Prostate gland (tissue), 2 donors: ENCODE measurements around the gene FNDC10. TPM values are rescaled to one million over a fixed set of nuclear protein-coding genes. Genes with fewer than 3 reads are reported as not detected.

Experiments used
- DNase-seq: peaks from one replicate; pipeline ENCODE4 v3.0.0-alpha.2; 2019; ENCODE audit warnings: low spot score
- H3K27ac ChIP-seq, 2 donors: fragments of 200-600 bp; sonication (generic); 2 replicates each; pipeline ENCODE4 v1.5.1; 2017 to 2019
- H3K27me3 ChIP-seq: fragments of 200-600 bp; sonication (generic); replicated peaks from 2 replicates; pipeline ENCODE4 v1.5.1; 2019; ENCODE audit not compliant: insufficient read depth
- H3K36me3 ChIP-seq, 2 donors: fragments of 200-600 bp; sonication (generic); 1 replicate in 1 of 2; 2 replicates in 1 of 2; pipeline versions ENCODE4 v1.5.1 to v1.8.1; 2017 to 2019
- H3K4me1 ChIP-seq: fragments of 200-600 bp; sonication (generic); replicated peaks from 2 replicates; pipeline ENCODE4 v1.5.1; 2019
- H3K4me3 ChIP-seq, 2 donors: fragments of 200-600 bp; sonication (generic); 2 replicates each; pipeline ENCODE4 v1.5.1; 2017 to 2019
- H3K9me3 ChIP-seq: fragments of 200-600 bp; sonication (generic); 2 replicates; pipeline ENCODE4 v1.5.1; 2017
- POLR2A ChIP-seq: fragments of 450-650 bp; IDR thresholded peaks from one replicate; pipeline ENCODE4 v1.6.1; 2016; ENCODE audit warnings: antibody characterized with exemption, mild to moderate bottlenecking
- POLR2AphosphoS5 ChIP-seq: sonication (generic); formaldehyde crosslinking; IDR thresholded peaks from one replicate; pipeline ENCODE4 v1.6.1; 2017; ENCODE audit warnings: antibody characterized with exemption
- WGBS: methylation state at CpG from one replicate; pipeline ENCODE4 v1.1.5; 2018; 5-methylcytosine and 5-hydroxymethylcytosine counted together
- intact Hi-C: fragments of 100-400 bp; cut with DNase I; formaldehyde crosslinking; loops from one replicate; pipeline ENCODE4 v1.14.2; 2022
- total RNA-seq, 2 donors: library from RNA; depleted of rRNA; stranded (reverse); fragments of >200 nt; gene quantifications; one replicate each; pipeline ENCODE4 v1.1.0, GENCODE V29; 2016
- TF ChIP-seq, protein P1 (sequence below), 4 experiments: fragments of 200-600 bp in 2 of 4; fragments of 450-650 bp in 2 of 4; sonication (generic) in 2 of 4; IDR thresholded peaks; 1 replicate in 3 of 4; 2 replicates in 1 of 4; pipeline ENCODE4 v1.5.1; 2016 to 2019; ENCODE audit warnings: antibody characterized with exemption in 4 of 4, mild to moderate bottlenecking in 2 of 4, moderate library complexity in 2 of 4

The FNDC10 gene
- total RNA-seq, 2 donors from 2014 or later, result 3.5 to 33.3 TPM

DNA sequence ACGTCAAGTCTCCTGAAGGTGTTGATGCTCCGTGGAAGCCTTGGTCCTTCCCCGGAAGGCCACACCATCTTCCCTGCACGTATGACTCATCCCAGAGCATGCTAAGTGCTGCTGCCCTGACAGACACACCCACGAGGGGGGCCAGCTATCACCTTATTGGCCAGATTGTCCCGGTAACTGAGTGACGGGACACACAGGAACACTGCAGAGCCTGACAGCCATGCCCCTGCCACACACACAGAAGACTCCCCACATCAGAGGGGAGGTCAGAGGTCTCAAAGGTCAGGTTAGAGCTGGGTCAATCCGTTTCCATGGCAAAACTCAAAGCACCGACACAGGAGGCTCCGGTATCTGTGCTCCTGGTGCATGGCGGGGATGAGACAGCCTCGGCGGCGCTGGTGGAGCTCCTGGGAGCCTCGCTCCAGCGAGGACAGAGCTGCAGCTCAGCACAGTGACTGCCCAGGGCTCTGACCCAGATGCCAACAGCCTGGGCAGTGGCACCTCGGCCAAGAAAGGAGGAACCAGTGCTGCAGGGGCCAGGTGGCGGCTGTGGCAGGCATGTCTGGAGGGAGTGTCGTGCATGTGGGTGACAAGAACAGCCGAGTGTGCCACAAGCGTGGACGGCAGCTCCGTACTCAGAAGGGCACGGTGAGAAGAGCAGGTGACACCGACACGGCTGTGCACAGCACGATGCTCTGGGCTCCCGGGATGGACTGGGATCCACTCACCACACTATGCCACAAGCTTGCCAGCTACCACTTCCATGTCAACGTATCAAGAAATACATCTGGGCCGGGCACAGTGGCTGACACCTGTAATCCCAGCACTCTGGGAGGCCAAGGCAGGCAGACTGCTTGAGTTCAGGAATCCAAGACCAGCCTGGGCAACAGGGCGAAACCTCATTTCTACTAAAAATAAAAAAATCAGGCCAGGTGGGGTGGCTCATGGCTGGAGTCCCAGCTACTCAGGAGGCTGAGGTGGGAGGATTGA is 44.7 kb downstream of the FNDC10 start:
- no peaks in the 10 kb centered on the region for H3K4me1 ChIP-seq
- peaks cover 0 to 3% of the 10 kb centered on the region in 2 donors for H3K36me3 ChIP-seq
- no peak overlapping the region for H3K27ac ChIP-seq
- H3K4me3 ChIP-seq, result no peak overlapping the region
- H3K27me3 ChIP-seq, result no peaks in the 10 kb centered on the region
- no peaks in the 10 kb centered on the region for H3K9me3 ChIP-seq
- DNase-seq, result no peak
- 71% methylated on average over 29 of the region's 31 CpGs for WGBS
- no peak for TF ChIP-seq POLR2AphosphoS5
- TF ChIP-seq, protein P1, sequence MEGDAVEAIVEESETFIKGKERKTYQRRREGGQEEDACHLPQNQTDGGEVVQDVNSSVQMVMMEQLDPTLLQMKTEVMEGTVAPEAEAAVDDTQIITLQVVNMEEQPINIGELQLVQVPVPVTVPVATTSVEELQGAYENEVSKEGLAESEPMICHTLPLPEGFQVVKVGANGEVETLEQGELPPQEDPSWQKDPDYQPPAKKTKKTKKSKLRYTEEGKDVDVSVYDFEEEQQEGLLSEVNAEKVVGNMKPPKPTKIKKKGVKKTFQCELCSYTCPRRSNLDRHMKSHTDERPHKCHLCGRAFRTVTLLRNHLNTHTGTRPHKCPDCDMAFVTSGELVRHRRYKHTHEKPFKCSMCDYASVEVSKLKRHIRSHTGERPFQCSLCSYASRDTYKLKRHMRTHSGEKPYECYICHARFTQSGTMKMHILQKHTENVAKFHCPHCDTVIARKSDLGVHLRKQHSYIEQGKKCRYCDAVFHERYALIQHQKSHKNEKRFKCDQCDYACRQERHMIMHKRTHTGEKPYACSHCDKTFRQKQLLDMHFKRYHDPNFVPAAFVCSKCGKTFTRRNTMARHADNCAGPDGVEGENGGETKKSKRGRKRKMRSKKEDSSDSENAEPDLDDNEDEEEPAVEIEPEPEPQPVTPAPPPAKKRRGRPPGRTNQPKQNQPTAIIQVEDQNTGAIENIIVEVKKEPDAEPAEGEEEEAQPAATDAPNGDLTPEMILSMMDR (IDR thresholded peaks at IDR 0.05), result no peak
- TF ChIP-seq POLR2A, result no peak
- intact Hi-C loops, result no loop called here

DNA sequence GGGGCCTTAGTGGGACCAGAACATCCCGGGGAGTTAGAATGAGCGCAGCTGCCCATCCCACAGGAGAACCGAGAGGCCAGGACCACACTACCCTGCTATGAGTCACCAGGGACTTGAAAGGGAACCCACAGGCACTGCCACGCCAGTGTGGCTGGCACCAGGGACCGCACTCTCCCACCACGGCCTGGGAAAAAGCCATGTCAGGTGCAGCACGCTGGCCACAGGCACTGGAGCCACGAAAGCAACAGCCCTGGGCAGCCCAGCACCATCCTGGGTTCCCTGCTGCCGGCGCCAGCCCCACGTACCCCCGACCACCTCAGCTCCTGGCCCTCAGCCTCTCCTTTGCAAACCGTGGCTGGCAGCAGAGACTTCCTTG is 45.4 kb downstream of the FNDC10 start:
- H3K9me3 ChIP-seq, result no peaks in the 10 kb centered on the region
- intact Hi-C loops, result no loop called here
- no peaks in the 10 kb centered on the region for H3K27me3 ChIP-seq
- 78% methylated on average over 13 of the region's 13 CpGs for WGBS
- DNase-seq, result no peak
- H3K4me1 ChIP-seq, result no peaks in the 10 kb centered on the region
- H3K27ac ChIP-seq, result no peak overlapping the region
- TF ChIP-seq, protein P1 (IDR thresholded peaks at IDR 0.05), result no peak
- TF ChIP-seq POLR2A, result no peak
- no peak for TF ChIP-seq POLR2AphosphoS5
- no peak overlapping the region for H3K4me3 ChIP-seq
- H3K36me3 ChIP-seq, result peaks cover 0 to 3% of the 10 kb centered on the region in 2 donors

DNA sequence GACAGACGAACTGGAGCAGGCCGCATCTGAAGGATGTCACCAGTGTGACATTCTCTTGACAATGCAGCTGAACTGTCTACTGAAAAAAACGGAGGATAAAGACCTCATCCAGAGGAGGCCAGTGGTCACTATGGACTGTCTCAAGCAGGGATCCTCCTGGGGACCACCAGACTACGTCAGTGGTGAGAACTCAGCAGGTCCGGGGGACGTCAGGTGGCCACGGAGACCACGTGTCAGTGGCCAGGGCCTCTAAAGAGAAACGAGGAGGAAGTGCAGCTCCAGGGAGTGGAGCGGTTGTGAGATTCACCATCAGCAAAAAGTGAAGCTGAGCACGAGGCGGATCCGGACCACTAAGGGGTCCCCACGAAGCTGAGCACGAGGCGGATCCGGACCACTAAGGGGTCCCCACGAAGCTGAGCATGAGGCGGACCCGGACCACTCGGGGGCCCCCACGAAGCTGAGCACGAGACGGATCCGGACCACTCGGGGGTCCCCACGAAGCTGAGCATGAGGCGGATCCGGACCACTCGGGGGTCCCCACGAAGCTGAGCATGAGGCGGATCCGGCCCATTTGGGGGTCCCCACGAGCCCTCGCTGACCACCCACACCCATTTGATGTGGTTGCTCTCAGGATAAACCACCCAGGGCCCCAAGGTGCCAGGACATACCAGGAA is 46.0 kb downstream of the FNDC10 start:
- Histone ChIP-seq H3K9me3 (no peaks in the 10 kb centered on the region), H3K27ac (no peak overlapping the region), H3K27me3 (no peaks in the 10 kb centered on the region), H3K4me3 (no peak overlapping the region), H3K4me1 (no peaks in the 10 kb centered on the region), H3K36me3 (peaks cover 0 to 3% of the 10 kb centered on the region in 2 donors)
- intact Hi-C loops, result no loop called here
- no peak for DNase-seq
- 90% methylated on average over 35 of the region's 35 CpGs for WGBS
- TF ChIP-seq, protein P1 (IDR thresholded peaks at IDR 0.05), result no peak

DNA sequence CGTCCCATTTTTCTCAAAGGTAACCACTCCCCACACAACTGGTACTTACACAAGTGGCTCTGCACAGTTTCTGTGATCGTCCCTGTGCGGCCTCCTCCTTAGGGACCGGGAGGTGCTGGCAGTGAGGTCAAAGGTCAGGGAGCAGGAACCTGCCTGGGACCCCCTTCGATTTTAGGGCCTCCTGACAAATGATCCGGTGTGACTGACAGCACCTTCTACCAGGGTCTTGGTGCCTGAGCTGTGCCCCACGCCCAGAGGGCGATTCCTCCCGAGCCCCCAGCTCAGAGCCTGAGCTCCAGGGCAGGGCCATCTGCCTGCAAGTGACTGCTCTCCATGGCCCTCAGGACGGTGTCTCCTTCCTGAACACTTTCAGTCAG is 47.7 kb downstream of the FNDC10 start:
- Histone ChIP-seq H3K4me1 (no peaks in the 10 kb centered on the region), H3K27me3 (no peaks in the 10 kb centered on the region), H3K9me3 (no peaks in the 10 kb centered on the region), H3K27ac (no peak overlapping the region), H3K4me3 (no peak overlapping the region), H3K36me3 (peaks cover 0 to 3% of the 10 kb centered on the region in 2 donors)
- WGBS, result 93% methylated on average over 9 of the region's 10 CpGs
- DNase-seq, result no peak
- TF ChIP-seq POLR2A (no peak), POLR2AphosphoS5 (no peak)
- TF ChIP-seq, protein P1 (IDR thresholded peaks at IDR 0.05), result no peak
- intact Hi-C loops, result no loop called here
